ENCODE measurements around the gene HDAC6. TPM values are rescaled to one million over a fixed set of nuclear protein-coding genes. Genes with fewer than 3 reads are reported as not detected.

The HDAC6 gene
- total and polyA plus RNA-seq, 12 donors, result 28.4 to 102 (median 32.3) TPM

DNA sequence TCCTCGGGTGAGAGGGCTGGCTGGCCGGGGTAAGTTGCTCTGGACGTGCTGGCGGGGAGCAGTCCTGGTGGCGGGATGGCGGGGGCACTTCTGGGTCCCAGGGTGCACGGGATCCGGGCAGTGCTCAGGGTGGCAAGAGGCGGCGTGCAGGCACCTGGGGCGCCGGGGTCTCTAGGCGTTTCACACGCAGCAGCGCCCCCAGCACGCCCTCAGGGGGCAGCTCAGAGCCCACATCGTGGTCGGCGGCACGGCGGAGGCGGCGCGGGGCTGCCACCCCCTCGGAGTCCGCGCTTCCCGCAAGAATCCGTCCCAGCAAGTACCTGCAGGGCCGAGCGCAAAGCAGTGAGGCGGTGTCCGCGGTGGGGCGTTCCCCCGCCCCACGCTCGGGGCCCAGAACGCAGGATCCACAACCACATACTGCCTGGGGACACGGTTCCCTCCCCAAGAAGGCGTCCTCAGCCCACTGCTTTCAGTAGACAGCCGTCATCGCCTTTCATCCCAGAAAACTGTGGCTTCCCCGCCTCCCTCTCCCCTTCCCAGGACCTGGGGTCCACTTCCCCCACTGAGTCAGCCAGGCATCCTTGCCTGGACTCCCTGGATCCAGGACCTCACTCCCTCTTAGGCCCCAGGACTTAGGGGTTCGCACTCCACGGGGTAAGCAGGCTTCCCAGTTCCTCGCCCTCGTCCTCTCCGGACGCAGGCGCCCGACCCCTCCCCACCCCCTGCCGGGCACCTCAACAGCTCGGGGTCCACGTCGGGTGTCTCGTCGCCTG is 29.5 kb downstream of the HDAC6 start:
- Histone ChIP-seq H3K9me3 (peaks cover 0 to 14% (median 0%) of the 10 kb centered on the region in 11 donors), H3K4me3 (no peak overlapping the region), H3K27ac (no peak overlapping the region), H3K36me3 (no peaks in the 10 kb centered on the region), H3K4me1 (no peaks in the 10 kb centered on the region), H3K27me3 (peaks cover 0 to 99% (median 44%) of the 10 kb centered on the region in 7 donors)
- DNase-seq, result no peak
- TF ChIP-seq, protein P1, sequence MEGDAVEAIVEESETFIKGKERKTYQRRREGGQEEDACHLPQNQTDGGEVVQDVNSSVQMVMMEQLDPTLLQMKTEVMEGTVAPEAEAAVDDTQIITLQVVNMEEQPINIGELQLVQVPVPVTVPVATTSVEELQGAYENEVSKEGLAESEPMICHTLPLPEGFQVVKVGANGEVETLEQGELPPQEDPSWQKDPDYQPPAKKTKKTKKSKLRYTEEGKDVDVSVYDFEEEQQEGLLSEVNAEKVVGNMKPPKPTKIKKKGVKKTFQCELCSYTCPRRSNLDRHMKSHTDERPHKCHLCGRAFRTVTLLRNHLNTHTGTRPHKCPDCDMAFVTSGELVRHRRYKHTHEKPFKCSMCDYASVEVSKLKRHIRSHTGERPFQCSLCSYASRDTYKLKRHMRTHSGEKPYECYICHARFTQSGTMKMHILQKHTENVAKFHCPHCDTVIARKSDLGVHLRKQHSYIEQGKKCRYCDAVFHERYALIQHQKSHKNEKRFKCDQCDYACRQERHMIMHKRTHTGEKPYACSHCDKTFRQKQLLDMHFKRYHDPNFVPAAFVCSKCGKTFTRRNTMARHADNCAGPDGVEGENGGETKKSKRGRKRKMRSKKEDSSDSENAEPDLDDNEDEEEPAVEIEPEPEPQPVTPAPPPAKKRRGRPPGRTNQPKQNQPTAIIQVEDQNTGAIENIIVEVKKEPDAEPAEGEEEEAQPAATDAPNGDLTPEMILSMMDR (IDR thresholded peaks at IDR 0.05), result no peak
- 8 to 11% methylated on average over 29 to 51 of the region's 58 CpGs for WGBS, 2 donors
- ATAC-seq, result no peak
- intact Hi-C loops (cut with DNase I), result loop anchor here in 1 of 10 donors (10.0 kb wide), 1 partner anchor 57 kb away; no protein-coding TSS in a partner anchor

DNA sequence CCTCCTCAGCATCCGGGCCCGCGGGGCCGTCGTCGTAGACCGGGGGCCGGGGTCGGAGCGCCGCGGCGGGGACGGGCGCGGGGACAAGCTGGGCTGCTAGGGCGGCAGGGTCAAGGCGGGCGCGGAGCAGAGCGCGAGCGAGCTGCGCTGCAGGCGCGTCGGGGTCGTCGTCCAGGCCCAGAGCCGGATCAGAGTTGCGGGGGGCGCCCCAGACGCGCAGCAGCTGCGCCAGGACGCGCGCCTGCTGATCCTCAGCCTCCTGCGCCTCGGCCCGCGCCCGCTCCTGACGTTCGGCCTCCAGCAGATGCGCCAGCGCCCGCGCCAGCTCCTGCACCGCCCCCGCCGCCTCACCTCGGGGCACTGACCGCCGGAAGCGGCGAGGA is 30.0 kb downstream of the HDAC6 start:
- H3K9me3 ChIP-seq, result peaks cover 0 to 8% (median 0%) of the 10 kb centered on the region in 11 donors
- H3K27me3 ChIP-seq, result peaks cover 0 to 99% (median 44%) of the 10 kb centered on the region in 7 donors
- H3K4me1 ChIP-seq, result no peaks in the 10 kb centered on the region
- ATAC-seq (no peak), DNase-seq (no peak)
- no peak overlapping the region for H3K4me3 ChIP-seq
- intact Hi-C loops (cut with DNase I), result loop anchor here in 1 of 10 donors (10.0 kb wide), 1 partner anchor 57 kb away; no protein-coding TSS in a partner anchor
- no peak overlapping the region for H3K27ac ChIP-seq
- TF ChIP-seq, protein P1 (IDR thresholded peaks at IDR 0.05), result no peak
- 2 to 3% methylated on average over 32 to 39 of the region's 57 CpGs for WGBS, 2 donors
- H3K36me3 ChIP-seq, result no peaks in the 10 kb centered on the region

DNA sequence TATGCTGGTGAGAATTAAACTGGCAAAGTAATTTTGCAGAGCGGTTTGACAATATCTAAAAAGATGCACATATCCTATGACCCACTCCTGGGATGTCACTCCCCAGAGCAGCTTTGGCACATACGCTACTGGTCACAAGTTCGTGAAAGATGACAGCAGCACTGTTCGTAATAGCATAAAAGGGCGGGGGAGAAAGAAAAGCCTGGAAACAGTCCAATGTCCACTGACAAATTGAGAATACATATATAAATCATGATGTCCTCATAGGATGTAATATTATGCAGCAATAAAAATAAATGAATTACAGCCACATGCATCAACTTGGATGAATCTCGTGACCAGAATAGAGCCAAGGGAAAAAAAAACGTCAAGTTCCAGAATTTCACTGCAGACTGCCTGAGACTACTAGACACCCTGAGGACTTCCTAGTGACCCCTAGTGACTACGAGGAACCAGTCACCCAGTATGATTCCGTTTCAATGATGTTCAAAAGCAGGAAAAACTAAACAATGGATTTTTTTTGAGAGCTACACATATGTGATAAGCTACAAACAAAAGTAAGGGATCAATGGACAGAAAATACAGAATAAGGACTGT is 31.8 kb downstream of the HDAC6 start:
- no peak for ATAC-seq
- no peaks in the 10 kb centered on the region for H3K9me3 ChIP-seq
- DNase-seq, result no peak
- no peak overlapping the region for H3K27ac ChIP-seq
- H3K4me1 ChIP-seq, result no peaks in the 10 kb centered on the region
- TF ChIP-seq, protein P1 (IDR thresholded peaks at IDR 0.05), result peak in 1 of 9 donors; percentile 6
- no peak overlapping the region for H3K4me3 ChIP-seq
- WGBS, 2 donors, result 25 to 33% methylated on average over 9 of the region's 9 CpGs
- no peaks in the 10 kb centered on the region for H3K36me3 ChIP-seq
- intact Hi-C loops (cut with DNase I), result loop anchor here in 1 of 10 donors (10.0 kb wide), 1 partner anchor 59 kb away; no protein-coding TSS in a partner anchor
- peaks cover 0 to 91% (median 44%) of the 10 kb centered on the region in 7 donors for H3K27me3 ChIP-seq

DNA sequence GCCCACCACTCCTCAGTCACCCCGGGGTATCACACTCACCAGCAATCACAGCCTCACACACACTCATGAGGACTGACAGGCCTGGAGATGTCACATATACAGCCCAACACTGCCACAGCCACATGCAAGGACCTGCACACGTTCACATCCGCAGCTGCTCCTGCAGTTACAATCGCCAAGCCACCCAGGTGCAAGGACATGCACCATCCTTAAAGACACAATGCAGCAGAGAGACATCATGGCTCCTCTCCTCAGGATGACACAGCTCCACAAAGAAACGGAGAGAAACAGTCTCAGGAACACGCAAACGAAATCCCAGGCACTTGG is 32.5 kb downstream of the HDAC6 start:
- TF ChIP-seq, protein P1 (IDR thresholded peaks at IDR 0.05), result no peak
- Histone ChIP-seq H3K27ac (no peak overlapping the region), H3K4me3 (no peak overlapping the region), H3K4me1 (no peaks in the 10 kb centered on the region), H3K27me3 (peaks cover 0 to 83% (median 44%) of the 10 kb centered on the region in 7 donors), H3K36me3 (no peaks in the 10 kb centered on the region), H3K9me3 (no peaks in the 10 kb centered on the region)
- ATAC-seq, result no peak
- intact Hi-C loops (cut with DNase I), result loop anchor here in 1 of 10 donors (10.0 kb wide), 1 partner anchor 60 kb away; no protein-coding TSS in a partner anchor
- WGBS, 2 donors, result 7 to 12% methylated on average over 7 of the region's 7 CpGs
- no peak for DNase-seq
